Measurements from ENCODE around the gene TP53I11.
A peak's percentile ranks its signal among the peaks of the same experiment; 100 is the strongest.

Gene TP53I11, protein sequence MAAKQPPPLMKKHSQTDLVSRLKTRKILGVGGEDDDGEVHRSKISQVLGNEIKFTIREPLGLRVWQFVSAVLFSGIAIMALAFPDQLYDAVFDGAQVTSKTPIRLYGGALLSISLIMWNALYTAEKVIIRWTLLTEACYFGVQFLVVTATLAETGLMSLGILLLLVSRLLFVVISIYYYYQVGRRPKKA

DNA sequence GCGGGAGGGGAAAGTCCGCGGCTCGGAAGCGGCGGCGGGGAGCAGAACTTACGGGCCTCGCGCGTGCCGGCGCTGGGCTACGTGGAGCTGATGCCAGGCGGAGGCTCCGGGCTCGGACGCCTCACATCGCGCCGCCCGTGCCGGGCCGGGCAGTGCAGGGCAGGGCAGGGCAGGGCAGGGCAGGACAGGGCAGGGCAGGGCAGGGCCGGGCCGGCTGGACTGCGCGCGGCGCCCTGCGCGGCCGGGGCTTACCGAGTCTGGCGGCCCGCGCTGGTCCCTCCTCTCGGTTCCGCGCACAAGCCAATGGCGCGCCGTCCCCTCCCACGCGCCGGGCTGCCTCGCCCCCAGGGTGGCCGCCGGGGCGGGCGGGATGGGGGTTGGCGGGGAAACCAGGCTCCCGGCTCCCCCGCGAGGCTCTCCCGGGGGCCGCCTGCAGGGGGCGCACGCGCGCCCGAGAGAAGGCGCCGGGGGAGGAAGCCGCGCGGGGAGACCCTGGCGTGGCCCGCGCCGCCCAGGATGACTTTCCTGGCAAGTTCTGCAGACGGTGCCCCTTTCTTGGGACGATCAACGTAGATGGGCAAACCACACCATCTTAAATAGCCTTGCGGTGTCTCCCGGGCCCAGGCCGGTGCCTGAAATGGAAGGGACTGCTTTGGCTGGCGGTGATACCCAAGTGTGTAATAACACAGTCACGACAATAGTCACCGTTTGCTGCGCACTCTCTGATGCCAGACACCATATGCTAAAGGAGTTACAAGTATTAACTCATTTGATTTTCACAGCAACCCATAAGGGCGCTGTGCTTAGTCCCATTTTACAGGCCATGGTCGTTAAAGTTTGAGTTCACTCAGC lies at the start of gene TP53I11:
TSS of gene TP53I11 (minus strand) at position 259 of the 852 bp plus-strand sequence. CDS start 12,548 bp downstream, outside the sequence.
- peak; percentile 74 for DNase-seq

DNA sequence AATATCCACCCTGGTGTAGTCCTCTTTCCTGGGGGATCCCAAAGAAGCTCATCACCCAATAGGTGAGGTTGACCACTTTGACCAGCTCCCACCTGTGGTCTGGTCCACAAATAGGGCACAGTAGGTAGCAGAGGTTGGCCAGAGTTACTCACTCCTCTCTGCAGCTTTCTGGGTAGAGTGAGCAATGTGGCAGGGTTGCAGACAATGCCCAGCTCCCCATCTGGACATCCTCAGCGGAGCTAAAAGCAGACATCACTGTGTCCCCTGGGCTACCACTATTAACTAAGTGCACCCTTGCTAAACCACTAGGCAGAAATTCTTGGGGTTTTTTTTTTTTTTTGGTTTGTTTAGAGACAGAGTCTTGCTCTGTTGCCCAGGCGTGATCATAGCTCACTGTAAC lies 48.4 kb upstream of the TP53I11 start:
- no peak for DNase-seq

DNA sequence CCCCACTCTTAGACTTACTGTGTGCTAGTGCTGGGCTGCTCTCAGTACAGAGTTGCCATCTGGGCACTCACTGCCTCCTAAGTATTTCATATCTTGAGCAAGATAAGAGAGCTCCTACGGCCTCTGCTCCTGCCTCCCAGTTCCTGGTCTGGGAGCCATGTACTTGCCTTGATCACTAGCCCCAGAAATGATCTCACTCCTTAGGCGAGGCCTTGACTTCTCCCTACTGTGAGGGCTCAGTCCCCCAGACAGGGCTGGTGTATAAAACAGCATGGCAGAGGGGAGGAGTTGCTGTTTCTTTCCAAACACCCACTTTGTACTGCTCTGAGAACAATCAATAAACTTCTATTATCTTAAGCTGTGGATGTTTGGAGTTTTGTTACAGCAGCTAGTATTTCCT lies 47.4 kb upstream of the TP53I11 start:
- no peak for DNase-seq

DNA sequence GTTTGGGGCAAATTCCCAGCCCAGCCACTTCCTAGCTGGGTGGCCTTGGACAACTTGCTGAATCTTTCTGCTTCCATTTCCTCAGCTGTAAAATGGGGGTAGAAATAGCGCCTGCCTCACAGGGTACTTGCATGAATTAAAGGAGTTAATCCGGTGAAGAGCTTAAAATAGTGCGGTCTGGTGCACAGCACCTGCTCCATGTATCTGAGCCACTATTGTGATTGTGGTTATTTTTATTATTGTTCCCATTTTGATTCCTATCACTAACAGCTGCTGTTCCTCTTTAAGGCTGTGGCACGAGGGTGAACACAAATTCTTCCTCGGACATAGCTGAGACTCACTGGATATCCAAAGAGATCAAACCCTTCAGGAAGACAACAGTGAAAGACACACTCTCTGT lies 46.9 kb upstream of the TP53I11 start:
- DNase-seq: no peak

DNA sequence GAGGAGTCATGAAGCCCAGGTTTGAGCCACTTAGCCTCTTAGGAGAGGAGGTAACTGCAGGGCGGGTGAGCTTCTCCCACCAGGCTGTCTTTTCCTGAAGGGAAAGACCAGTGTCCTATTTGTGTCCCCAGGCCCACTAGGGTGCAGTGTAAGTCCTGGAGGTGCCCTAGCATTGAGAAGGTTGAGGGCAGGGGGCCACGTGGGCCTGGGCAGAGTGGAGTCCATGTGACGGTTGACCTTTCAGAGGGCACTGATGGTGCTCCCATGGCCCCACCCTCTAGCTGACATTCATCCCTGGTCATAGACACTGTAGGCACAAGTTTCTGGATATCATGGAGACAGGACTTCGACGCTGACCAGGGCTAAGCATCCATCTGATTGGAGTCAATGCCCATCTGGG lies 44.1 kb upstream of the TP53I11 start:
- no peak for DNase-seq

DNA sequence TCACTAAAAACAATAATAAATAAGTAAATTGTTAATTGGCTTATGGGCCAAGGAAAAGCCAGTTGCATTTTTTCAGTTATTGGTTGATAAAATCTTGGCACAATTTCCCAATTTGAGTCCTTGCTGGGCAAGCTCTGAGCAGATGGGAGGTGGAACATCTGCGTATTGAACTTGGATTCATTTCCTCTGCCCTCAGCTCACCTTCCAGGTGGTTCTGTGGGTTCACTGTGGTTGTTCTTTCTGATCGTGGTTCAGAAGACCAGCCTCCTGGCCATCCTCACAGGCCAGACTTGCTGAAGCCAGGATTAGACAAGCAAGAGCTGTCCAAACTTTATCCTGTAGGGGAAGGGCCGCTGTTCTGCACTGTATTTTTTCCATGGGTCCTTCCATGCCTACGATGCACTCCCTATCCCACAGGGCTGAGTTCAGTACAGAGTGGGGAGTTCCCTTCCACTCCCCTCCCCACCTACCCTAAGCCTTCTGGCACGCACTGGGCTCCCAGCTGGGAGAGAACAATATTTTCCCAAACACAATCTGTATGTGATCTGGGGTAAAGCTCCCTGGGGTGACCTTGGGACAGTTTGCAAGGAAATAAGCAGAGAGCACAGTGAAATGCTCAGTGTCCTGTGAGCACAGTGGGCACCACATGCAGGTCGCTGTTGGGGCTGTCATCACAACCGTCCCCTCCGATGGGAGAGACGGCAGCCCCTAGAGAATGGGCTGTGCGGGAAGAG lies 43.5 kb upstream of the TP53I11 start:
- DNase-seq: no peak

DNA sequence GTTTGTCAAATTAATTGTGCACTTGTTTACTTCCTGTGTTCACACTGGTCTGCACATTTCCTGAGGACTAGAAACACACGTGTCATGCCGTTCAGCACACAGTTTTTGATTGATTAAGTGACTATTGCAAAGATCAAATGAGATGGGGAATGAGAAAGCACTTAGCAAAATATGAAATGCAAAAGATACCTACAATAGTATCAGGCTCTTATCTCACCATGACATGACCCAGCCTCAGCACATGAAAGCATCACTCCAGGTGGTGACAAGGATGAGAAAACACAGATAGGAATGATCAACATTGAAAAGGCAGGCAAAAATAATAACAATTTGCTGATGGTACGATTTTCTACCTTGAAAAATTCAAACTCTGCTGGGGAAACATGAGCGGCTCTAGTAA lies 42.1 kb upstream of the TP53I11 start:
- DNase-seq: no peak

DNA sequence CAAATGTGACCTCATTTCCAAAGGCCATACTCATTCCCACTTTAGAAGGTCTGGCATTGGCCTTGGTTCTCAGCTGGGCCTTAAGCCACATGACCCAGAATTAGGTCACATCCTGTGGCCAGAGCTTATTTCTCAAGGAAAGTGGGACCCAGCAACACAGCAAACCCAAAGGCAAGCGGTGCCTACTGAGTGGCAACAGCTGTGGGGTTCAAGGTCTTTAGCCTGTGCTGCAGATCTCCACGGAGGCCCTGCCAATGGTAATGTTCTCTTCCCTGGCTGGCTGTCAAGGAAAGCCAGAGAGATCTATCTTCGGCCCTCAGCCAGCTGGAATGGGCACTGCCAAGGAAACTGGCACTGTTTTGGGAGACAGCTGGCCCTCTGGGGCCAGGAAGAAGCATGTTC lies 41.5 kb upstream of the TP53I11 start:
- DNase-seq: no peak

DNA sequence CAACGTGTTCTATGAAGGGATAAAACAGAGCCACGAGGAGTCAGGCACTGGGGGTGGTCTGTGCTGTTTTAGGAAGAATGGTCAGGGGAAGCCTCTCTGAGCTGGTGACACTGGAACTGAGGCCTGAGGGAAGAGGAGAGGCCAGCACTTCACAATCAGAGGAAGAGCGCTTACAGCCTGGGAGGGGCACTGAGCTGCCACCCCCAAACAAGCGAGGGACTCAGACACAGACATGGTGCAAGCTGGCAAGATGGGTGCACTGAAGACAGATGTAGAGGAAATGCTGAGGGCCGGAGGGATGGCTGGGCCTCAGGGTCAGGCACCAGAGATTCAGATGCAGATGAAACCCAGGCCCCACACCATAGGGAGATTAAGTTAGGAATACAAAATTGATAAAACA lies 40.0 kb upstream of the TP53I11 start:
- no peak for DNase-seq

DNA sequence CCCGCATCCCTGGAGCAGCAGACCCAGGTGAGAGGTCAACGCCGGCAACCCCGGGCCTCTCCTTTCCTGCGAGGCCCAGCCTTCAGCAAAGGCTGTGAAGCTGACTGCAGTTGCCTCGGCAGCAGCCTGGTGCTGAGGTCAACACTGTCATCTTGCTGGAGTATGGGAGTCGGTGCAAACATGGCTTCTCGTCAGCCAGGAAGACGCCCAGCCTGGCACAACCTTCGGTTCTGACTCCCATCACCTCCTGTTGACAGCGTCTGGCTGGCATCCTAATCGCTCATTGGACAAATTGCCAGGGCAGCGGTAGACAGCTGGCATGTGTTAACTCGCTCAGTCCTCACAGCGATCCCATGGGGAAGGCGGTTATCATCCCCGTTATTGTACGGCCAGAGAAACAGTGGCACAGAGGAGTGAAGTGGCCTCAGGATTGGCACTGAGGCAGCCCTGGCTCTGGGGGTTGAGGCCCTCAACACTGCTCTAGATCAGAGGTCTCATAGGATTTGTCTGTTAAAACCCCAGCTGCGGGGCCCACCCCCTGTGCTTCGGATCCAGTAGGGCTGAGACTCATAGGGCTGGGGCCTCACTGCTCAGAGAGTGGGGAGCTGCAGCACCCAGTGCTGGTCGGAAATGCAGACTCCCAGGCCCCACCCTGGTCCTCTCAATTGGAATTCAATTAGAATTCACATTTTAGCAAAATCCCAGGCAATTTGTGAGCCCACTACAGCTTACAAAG lies 39.3 kb upstream of the TP53I11 start:
- no peak for DNase-seq

DNA sequence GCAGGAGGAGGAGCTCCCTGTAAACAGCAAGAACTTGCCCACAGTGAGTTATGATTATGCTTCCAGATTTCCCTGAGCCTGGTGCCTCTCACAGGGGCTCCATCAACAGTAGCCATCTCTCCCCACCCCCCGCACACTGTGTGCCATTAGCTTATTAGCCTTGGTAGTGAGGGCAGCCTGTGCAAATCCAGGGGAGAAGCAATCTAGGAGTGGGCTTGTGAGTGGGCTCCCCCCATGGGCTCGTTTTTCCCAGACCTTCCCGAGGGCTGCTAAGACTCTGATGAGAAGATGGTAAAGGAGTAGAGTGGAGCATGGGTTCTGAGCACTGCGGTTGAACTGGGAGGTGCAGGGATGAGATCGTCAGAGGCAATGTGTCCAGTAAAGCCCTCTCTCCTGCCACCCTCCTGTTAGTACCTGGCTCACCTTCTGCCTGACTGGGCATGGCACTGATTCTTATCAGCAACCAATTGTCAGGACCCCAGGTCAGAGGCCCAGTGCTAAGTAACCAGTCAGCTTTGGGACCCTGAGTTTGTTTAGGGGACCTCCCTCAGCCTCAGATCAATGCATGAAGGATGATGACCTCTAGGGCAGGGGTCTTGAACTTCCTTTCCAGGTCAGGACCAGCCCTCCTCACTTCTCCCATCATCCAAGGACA lies 38.4 kb upstream of the TP53I11 start:
- DNase-seq: no peak

DNA sequence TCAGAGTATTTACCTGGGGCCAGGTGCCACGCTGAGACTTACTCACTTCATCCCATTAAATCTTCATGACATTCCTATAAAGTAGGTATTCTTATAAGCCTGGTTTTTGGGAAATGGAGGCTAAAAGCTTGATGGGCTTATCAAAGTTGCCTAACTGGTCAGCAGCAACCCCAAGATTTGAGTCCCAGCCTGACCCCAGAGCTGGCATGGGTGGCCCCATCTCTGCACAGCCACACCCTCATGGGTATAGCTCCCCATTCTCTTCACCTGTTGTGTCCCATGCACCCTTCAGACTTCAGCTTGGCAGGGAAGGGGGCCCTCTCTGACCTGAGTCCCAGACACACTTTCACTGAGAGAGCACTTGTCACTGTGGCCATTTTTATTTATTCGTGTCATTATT lies 37.4 kb upstream of the TP53I11 start:
- no peak for DNase-seq

DNA sequence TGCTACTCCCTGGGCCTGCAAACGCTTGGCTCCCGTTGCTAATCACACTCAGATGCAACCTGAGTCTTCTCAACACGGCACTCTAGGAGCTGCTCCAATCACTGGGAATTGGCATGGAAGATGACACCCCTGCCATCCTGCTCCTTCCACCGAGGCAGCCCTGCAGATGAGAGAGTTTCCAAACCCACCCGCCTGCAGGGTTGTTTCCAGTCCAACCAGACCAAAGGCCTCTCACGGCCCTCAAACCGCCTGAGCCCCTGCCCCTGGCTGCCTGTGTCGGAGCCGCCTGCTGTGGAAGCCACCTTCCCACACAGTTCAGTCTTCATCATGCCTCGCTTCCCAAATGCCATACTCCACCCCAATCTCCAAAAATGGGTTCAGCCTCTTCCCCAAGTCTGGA lies 36.8 kb upstream of the TP53I11 start:
- no peak for DNase-seq

DNA sequence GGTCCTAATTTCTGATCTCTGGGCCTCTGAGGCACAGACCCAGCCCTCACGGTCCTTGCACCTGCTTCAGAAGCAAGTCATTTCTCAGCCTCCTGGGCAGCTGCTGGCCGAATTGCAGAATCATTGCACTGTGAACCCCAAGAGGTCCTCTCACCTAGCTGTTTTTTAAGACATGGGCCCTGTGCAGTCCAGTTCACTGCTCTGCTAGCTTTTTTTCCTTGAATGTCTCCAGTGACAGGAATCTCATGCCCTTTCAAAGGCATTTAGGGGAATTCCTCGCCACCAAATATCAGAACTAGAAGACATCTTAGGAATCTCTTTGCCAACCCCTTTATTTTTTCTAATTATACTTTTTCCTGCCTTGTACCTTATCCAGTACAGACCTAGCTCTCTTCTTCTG lies 35.6 kb upstream of the TP53I11 start:
- DNase-seq: no peak

DNA sequence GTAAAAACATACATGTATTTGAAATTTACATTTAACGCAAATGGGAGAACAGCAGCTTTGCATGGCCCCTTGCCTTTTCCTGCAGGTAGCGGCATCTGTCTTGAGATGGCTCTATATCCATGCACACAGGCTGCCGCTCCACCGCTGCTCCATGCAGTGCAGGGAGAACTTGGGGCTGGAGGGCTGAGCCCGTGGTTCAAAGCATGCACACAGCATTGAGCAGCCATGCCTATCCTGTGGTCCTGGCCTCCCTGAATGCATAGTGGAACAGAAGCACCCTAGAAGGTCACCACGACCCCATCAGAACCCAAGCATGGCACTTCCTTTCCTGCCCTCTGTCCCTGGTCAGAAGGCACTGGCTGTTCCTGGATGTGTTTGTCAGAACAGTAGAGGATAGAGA lies 35.0 kb upstream of the TP53I11 start:
- no peak for DNase-seq

DNA sequence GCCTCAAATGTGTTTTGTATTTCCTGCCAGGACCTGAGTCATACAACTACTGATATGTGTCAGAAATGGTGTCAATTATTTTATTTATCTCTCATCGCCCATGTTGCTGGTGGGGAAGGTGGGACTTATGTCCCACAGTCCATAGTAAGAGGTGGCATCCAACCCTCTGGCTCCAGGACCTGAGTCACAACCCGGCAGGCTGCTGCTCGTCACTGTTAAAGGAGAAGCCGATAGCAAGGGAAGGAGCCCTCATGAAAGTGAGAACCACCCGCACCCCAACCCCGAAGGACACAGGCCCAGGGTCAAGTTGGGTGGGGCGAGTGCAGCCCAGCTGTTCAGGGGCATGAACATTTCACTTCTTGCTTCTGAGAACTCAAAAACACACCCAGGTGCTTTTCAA lies 33.1 kb upstream of the TP53I11 start:
- DNase-seq: no peak

DNA sequence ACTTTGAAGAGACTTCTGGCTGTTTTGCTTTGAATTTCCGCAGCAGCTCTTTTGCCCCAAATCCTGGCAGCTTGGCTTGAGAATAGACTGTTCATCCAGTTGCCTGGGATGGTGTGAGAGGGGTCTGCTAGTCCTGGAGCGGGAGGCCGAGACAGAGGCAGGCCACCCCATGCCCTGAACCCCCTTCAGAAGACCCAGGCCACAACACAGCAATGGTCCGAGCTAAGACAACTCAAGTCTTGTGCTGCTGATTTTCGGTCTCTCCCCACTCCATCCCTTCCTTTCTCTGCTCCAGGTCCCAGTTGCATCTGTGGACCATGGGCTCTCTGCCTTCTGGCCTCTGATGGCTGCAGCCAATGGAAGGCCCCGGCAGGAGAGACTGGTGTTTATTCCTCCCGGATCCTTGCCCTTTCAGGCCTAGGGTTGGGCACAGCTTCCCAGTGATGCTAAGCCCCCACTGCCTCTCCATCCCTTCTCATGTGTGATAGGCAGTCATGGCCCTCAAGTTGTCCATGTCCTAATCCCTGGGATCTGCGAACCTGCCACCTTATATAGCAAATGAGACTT lies 31.9 kb upstream of the TP53I11 start:
- no peak for DNase-seq

DNA sequence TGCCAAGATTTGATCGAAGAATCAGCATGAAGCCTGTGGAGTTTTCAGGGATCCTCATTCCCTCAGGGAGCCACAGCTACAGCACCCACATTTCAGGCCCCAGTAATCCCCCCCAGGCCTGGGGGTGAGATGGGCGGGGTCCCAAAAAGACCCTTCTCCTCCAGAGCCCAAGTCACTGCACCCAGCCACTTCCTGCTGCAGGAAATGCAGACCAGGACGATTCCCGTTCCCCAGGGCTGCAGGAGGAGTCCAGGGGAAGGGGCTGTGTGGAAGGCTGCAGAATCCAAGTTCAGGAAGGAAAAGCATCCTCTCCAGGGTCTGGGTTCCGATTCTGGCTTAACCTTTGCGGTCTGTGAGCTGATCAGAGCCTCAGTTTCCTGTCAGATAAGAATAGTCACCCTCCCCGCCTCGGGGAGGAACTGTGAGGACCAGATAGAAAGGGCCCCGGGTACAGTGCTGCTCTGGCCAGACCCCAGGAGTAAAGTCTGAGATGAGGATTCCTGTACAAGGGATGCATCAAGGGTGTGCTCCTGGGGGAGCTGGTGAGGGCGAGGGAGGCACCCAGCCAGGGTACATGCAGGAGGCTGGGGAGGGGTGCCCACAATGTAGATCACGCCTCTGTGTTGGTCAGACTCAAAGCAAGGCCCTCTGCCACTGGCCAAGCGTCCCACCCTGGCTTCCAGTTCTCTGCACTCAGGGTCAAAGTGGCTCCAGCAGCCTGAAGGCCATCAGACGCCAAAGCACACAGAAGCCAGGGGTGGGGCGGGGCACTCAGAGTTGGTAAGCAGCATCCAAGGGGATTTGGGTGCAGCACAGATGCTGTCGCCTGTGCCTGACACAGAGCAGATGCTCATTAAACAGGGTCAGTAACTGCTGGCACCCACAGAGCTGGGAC lies 30.1 kb upstream of the TP53I11 start:
- DNase-seq: no peak

DNA sequence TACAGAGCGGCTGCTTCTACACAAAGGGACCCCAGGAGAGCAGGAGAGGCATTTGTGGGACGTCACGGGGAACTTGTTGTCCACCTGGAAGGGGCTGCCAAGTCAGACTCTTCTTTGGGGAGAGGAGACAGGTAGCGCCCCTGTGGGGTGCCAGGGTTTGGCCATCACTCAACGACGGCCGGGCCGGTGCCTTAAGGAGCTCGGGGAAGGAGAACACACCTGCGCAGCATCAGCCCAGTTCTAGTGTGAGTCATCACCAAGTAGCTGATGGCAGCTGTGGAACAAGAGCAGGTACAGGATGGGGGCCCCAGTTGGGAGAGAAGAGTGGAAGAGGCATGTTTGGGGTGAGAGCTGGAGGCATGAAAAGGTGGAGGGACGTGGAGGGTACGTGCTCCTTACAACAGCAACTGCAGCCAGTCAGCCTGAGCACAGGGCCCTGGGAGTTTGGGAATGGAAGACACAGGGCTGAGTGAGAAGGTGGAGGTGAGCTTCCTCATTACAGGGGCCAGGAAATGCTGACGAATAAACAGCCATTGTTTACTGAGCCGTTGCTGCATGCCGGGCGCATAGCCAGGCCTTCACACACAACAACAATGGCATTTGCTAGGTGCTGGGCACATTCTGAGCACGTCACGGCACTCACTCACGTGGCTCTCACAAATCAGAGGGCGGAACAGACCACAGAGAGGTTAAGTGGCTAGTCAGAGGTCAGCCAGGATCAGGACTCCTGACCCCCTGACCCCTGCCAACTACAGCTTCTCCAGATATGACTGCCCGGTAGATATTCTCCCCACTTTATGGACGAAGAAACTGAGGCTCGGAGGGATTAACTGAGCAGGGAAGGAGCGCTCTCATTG lies 29.1 kb upstream of the TP53I11 start:
- no peak for DNase-seq

DNA sequence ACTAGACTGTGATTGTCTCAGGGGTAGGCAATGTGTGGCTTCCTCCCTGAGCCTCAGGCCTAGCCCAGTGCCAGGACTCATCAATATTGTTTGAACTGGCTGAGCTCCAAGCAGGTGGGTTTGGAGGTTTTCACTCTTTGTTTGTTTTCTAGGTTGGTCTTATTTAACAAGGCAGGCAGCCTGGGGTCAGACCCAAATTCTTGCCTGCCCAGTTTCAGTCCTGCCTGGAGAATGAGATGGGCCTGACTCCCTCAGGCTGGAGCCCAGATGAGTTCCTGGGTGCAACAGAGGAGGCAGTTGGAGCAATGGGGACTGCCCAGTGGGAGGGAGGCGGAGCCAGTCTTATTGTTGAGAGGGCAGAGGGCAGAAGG lies 28.3 kb upstream of the TP53I11 start:
- no peak for DNase-seq

All from CD4-positive, alpha-beta T cell treated with Interleukin-12 subunit alpha and Interleukin-12 subunit beta, for 1 hour (primary cell).